PC-9 (cell line): ENCODE results near the gene PKNOX1.

Experiments used
- EZH2 ChIP-seq: fragments of 200-600 bp; sonication (generic); IDR thresholded peaks from 2 replicates; pipeline ENCODE4 v1.8.0; 2017; ENCODE audit warnings: antibody characterized with exemption, low read depth
- TF ChIP-seq, protein P1 (sequence below): fragments of 200-600 bp; sonication (generic); conservative IDR thresholded peaks from 2 replicates; pipeline ENCODE4 v1.6.1; 2017; ENCODE audit warnings: mixed run types, antibody characterized with exemption, mild to moderate bottlenecking, moderate library complexity

DNA sequence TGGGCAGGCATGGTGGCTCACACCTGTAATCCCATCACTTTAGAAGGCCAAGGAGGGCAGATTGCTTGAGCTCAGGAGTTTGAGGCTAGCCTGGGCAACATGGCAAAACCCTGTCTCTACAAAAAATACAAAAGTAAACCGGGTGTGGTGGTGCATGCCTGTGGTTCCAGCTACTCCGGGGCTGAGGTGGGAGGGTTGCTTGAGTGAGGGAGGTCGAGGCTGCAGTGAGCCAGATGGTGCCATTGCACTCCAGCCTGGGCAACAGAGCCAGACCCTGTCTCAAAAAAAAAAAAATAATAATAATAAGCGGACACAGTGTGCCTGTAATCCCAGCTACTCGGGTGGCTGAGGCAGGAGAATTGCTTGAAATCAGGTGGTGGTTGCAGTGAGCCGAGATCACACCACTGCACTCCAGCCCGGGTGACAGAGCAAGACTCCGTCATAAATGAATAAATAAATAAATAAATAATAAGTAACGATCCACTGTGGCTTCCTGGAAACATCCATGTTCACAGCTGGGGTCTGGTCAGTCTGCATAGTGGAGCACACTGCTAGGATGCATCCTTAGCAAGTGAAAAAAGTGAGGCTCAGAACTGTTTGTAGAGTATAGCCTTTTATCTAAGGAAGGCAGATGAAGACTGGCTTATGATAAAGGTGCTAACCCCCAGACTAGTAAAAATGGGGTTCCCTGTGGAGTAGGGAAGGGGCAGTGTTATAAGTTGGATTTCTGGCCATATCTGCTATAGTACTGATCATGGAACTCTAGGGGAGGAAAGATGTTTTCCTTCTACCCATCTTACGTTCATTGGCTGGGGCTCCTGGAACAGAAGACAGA lies 15.7 kb downstream of the PKNOX1 start:
- TF ChIP-seq, protein P1, sequence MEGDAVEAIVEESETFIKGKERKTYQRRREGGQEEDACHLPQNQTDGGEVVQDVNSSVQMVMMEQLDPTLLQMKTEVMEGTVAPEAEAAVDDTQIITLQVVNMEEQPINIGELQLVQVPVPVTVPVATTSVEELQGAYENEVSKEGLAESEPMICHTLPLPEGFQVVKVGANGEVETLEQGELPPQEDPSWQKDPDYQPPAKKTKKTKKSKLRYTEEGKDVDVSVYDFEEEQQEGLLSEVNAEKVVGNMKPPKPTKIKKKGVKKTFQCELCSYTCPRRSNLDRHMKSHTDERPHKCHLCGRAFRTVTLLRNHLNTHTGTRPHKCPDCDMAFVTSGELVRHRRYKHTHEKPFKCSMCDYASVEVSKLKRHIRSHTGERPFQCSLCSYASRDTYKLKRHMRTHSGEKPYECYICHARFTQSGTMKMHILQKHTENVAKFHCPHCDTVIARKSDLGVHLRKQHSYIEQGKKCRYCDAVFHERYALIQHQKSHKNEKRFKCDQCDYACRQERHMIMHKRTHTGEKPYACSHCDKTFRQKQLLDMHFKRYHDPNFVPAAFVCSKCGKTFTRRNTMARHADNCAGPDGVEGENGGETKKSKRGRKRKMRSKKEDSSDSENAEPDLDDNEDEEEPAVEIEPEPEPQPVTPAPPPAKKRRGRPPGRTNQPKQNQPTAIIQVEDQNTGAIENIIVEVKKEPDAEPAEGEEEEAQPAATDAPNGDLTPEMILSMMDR: no peak
- TF ChIP-seq EZH2: no peak
